Posterior vena cava (tissue), 2 donors: ENCODE data around the gene NDUFA11. TPM values are rescaled to one million over a fixed set of nuclear protein-coding genes. Genes with fewer than 3 reads are reported as not detected.

Experiments used
- DNase-seq: peaks from one replicate; pipeline ENCODE4 v3.0.0-alpha.2; 2020; ENCODE audit warnings: low spot score
- intact Hi-C, 2 donors: fragments of 100-400 bp; cut with DNase I; formaldehyde crosslinking; loops; one replicate each; pipeline versions ENCODE4 v1.14.1 to v1.14.2; 2022 to 2023
- long read RNA-seq, 2 donors: library from polyadenylated mRNA; unstranded; transcript quantifications; one replicate each; pipeline ENCODE4 v2.0.0, GENCODE V29; 2020 to 2021
- total RNA-seq, 2 donors: library from RNA; stranded (reverse); fragmentation: NEBNext Ultra II Directional; extraction: Animal tissue kit (Norgen Biotek cat#: 25700); gene quantifications; one replicate each; pipeline ENCODE4 v1.2.1, GENCODE V29; 2021
- donor health status: DM: yes; HTN: yes; CAD: no.
- donor health status: DM: yes; HTN: yes; CAD: no.

The NDUFA11 gene
- 100 to 1,000 TPM; 161 to 193 TPM for total RNA-seq
- long read RNA-seq, donor 1, transcript NDUFA11-201 (4 exons, 539 nt): major isoform, 26 of 32 reads
- long read RNA-seq, donor 1, partial matches to known transcripts: 1 of 32 reads
- long read RNA-seq, donor 1, other reads (novel, unspliced or antisense): 3 of 32 reads
- long read RNA-seq, donor 2, transcript NDUFA11-201 (4 exons, 539 nt): major isoform, 48 of 56 reads
- long read RNA-seq, donor 2, partial matches to known transcripts: 6 of 56 reads
- long read RNA-seq, donor 2, other reads (novel, unspliced or antisense): 0 of 56 reads

- intact Hi-C loops: no loop called here
- peak; percentile 99 for DNase-seq
Observed at GRCh38 chr19:5903624-5904351, at the start of gene NDUFA11. TSS of gene NDUFA11 (minus strand) at chr19:5903790. CDS start at chr19:5903708, 82 bp downstream.

GRCh38 chr19:5953030-5953589, 49.5 kb upstream of the NDUFA11 start:
- intact Hi-C loops: no loop called here
- no peak for DNase-seq

GRCh38 chr19:5952193-5953029, 48.8 kb upstream of the NDUFA11 start:
- no peak for DNase-seq
- intact Hi-C loops: no loop called here

GRCh38 chr19:5951338-5951861, 47.8 kb upstream of the NDUFA11 start:
- intact Hi-C loops: no loop called here
- DNase-seq: no peak

GRCh38 chr19:5950741-5951140, 47.2 kb upstream of the NDUFA11 start:
- no peak for DNase-seq
- intact Hi-C loops: no loop called here

DNA sequence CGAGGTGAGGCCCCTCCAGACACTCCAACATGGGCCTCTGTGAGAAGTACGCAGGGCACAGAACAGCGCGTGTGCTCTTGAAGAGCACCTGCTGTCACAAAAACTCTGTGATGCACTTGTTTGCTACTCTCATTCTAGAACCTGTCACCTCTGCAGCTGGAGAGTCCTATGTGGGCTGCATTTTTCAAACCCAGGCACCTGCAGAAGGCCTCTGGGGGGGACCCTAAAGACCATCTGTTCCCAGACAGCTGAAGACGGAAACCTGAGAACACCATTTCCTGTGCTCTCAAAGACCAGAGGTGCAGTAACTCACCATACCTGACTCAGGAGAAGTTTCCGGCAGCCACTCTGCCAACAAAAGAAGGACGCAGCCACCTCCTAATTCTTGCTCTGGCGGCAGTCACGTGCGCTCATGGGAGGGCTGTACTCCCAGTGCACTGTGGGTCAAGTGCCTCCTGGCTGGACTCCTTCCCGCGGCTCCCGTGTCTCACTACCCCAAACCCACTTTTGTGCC, 46.3 kb upstream of the NDUFA11 start:
- intact Hi-C loops: no loop called here
- no peak for DNase-seq

DNA sequence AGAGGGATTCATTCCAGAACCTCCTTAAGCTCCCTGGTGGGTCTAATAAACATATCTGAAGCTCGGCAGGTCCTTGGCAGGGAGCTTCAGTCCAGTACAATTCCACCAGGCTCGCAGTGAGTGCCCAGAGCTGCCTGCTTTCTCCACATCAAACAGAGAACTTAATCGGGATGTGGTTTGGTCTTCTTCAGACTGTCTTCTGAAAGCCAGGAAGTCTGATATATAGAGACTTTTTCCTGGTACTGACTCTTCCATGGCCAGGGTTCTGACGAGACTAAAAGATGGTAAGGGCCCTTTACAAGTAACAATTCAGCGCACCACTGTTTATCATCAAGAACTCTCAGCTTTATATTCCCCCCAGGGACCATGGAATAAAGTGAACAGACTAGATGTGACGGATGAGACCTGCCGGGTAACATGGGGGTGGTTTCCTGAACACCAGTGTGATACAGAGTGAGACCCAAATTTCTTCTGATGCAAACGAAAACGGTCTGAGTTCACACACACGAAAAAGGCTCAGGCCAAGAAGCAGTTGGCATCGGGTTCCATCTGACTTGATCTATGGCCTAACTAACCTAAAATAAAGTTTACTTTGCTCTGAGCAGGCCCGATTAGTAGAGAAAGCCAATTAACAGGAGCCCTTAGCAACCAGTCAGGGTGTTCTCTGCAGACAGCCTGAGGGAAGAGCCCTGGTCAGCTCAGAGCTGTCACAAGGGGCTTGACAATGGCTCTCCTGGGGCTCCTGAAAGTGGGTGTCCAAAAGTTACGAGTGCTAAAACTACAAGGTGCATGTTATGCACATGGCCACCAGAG, 45.4 kb upstream of the NDUFA11 start:
- intact Hi-C loops: no loop called here
- no peak for DNase-seq

GRCh38 chr19:5947435-5947834, 43.8 kb upstream of the NDUFA11 start:
- intact Hi-C loops: no loop called here
- peak; percentile 91 for DNase-seq

DNA sequence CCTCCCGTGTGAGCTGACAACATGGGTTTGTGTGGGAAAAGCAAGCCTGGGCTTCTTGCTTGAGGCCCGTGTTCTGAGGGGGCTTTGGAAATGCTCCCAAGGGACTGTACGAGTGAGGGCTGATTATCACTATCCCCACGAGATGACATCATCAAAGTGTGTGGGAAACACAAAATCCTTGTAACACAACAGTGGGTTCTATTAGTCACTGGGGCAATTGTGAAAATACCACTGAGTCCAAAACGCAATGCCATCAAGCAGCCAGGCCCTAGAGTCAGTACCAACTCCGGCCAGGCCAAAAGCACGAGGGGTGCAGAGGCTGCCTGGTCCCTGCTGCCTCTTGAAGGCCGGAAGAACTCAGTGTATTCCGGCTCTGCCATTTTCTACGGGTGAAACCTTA, 40.0 kb upstream of the NDUFA11 start:
- intact Hi-C loops: no loop called here

GRCh38 chr19:5943045-5943444, 39.5 kb upstream of the NDUFA11 start:
- DNase-seq: no peak
- intact Hi-C loops: no loop called here

More for the DNA sequence above, 40.0 kb upstream of the NDUFA11 start:
- DNase-seq: no peak

DNA sequence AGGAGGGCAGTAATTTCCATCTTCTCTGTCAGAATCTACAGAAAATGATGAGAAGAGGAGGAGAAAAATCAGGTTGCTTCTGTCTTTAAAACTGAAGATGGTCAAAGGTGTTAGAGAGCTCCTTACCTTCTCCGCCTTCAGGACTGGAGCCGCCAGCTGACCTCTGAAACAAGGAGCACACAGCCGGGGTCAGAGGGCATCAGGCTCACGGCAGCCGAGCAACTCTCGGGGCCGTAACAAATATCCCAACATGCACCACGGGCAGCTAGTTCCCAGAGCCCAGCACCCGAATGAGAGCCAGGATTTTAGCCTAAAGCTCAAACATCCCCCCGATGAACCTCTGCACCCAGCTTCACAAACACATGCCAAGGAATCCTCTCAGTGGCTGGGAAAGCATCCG, 38.1 kb upstream of the NDUFA11 start:
- DNase-seq: no peak
- intact Hi-C loops: no loop called here

DNA sequence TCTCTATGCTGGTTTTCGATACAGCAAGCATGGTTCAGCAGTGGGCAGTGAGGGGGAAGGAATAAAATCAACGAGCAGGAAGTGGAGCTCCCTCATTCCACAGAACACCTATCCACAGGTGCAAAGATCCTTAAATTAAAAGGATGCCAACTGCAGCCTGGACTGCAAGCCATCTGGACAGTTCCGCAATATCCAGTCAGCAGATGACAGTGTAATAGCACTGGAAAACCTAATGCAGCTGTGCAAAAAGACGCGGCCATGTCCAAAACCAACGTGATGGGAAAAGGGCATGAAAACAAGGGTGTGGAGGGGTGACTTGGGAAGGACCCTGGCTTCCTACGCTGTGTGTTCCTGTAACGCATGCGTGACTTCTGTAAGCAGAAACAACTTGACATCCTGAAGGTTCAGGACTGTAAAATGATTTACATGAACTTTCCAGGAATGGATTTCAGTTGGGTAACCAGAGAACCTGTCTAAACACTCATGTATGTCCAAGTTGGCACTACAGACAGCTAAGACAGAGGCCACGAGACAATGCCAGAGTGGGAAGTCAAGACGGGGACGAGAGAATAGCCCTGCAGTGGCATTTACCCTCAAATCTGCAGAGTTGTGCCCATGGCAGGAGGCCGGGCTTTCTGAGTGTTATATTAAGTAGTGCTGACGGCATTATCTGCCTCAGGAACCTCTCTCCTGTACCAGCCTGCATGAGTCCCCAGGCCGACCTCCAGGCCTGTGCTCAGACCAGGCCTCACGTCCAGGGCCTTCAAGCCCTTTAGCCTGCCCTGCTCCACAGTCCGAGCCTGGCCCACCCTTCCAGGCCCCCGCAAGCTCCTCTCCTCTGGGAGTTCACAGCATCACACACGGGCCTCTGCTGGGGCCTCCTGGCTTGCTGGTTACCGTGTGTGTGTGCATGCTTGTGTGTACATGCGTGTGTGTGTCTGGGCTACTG, 36.9 kb upstream of the NDUFA11 start:
- DNase-seq: no peak
- intact Hi-C loops: no loop called here

DNA sequence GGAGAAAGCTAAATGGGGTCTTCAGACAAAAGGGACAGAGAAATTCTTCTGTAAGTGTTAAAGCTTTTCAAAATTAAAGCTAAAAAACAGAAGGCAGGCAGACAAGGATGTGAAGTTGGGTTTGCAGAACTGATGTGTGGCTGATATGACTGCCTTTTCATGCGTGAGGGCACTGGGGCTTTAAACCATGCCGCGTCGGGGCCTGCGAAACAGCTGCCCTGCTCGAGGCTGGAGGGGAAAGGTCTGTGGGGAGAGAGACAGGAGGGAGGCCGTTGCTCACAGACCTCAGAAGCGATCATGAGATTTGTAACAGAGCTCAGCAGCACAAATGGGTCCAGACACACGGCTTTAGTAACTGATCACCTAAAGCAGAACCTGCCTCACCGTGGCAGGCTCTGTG, 34.0 kb upstream of the NDUFA11 start:
- intact Hi-C loops: no loop called here
- DNase-seq: no peak

GRCh38 chr19:5936292-5936592, 32.7 kb upstream of the NDUFA11 start:
- intact Hi-C loops: no loop called here

GRCh38 chr19:5935473-5936291, 32.1 kb upstream of the NDUFA11 start:
- intact Hi-C loops: no loop called here
- DNase-seq: no peak

More at GRCh38 chr19:5936292-5936592, 32.7 kb upstream of the NDUFA11 start:
- no peak for DNase-seq

GRCh38 chr19:5934774-5935472, 31.3 kb upstream of the NDUFA11 start:
- intact Hi-C loops: no loop called here
- DNase-seq: no peak
